MCF 10A (cell line): ENCODE measurements around the gene UBXN2A. TPM values are rescaled to one million over a fixed set of nuclear protein-coding genes. Genes with fewer than 3 reads are reported as not detected.

ENCODE experiments used
- BruUV-seq: library from RNA; stranded (reverse); fragments of 400-500 nt; replicated peaks from 2 replicates; lab custom pipeline; 2021; lab: Mats Ljungman, UMichigan
- CTCF ChIA-PET: fragments of 300-600 bp; sonication (Branson Sonifier 250); formaldehyde crosslinking; extraction: SDS; loops from one replicate; lab custom pipeline; 2021; ENCODE audit warnings: antibody characterized with exemption, inconsistent platforms; lab: Yijun Ruan, JAX
- POLR2A ChIA-PET: fragments of 300-600, 350-650 bp; sonication (Branson Sonifier 250); formaldehyde crosslinking; extraction: SDS; loops from one replicate; lab custom pipeline; 2020; ENCODE audit warnings: antibody characterized with exemption, inconsistent platforms; lab: Yijun Ruan, JAX
- DNase-seq: peaks from one replicate; pipeline ENCODE4 v3.0.0-alpha.2; 2018; ENCODE audit not compliant: unreplicated experiment
- H3K27ac Mint-ChIP-seq: one replicate; pipeline ENCODE4 v1.8.0; 2022; ENCODE audit warnings: mild to moderate bottlenecking, low read depth, mixed read lengths; ENCODE audit not compliant: unreplicated experiment
- H3K27me3 Mint-ChIP-seq: one replicate; pipeline ENCODE4 v1.8.0; 2022; ENCODE audit warnings: mixed read lengths; ENCODE audit not compliant: insufficient read depth, unreplicated experiment
- H3K36me3 Mint-ChIP-seq: one replicate; pipeline ENCODE4 v1.8.0; 2022; ENCODE audit warnings: mild to moderate bottlenecking, moderate library complexity, mixed read lengths; ENCODE audit not compliant: insufficient read depth, unreplicated experiment
- H3K4me1 Mint-ChIP-seq: one replicate; pipeline ENCODE4 v1.8.0; 2022; ENCODE audit warnings: mixed read lengths; ENCODE audit not compliant: insufficient read depth, unreplicated experiment
- H3K4me3 Mint-ChIP-seq: one replicate; pipeline ENCODE4 v1.8.0; 2022; ENCODE audit warnings: mild to moderate bottlenecking, moderate library complexity, mixed read lengths; ENCODE audit not compliant: unreplicated experiment
- H3K9me3 Mint-ChIP-seq: one replicate; pipeline ENCODE4 v1.8.0; 2022; ENCODE audit warnings: mixed read lengths; ENCODE audit not compliant: unreplicated experiment
- CTCF ChIP-seq: fragments of 200-600 bp; IDR thresholded peaks from one replicate; pipeline ENCODE4 v1.8.0; 2022; ENCODE audit warnings: antibody characterized with exemption, mild to moderate bottlenecking; ENCODE audit not compliant: unreplicated experiment
- intact Hi-C: fragments of 100-400 bp; cut with micrococcal nuclease; formaldehyde crosslinking; loops from 2 replicates; pipeline ENCODE4 v1.14.1; 2022
- total RNA-seq: library from RNA; stranded (reverse); gene quantifications from 2 replicates; pipeline ENCODE4 v1.2.3, GENCODE V29; 2022

UBXN2A gene
- total RNA-seq, 1 experiment from 2014 or later: 13.0 TPM

GRCh38 chr2:23918837-23919489 is 21.3 kb upstream of the UBXN2A start:
- Mint-ChIP-seq H3K36me3 (peaks cover 5% of the 10 kb centered on the region), H3K9me3 (no peaks in the 10 kb centered on the region), H3K27ac (no peak overlapping the region), H3K4me1 (peaks cover 31% of the 10 kb centered on the region), H3K27me3 (no peaks in the 10 kb centered on the region), H3K4me3 (no peak overlapping the region)
- ChIA-PET POLR2A (interaction anchor here (0.7 to 3.2 kb wide), 4 partner anchors 7 to 113 kb away, joined by 3 to 15 read pairs (median 4); partner anchors contain the start of gene ATAD2B), CTCF (interaction anchor here (1.1 to 2.1 kb wide), 2 partner anchors 9 to 95 kb away, joined by 3 to 6 read pairs; partner anchors contain the start of gene ATAD2B)
- no peak for DNase-seq
- BruUV-seq: no TSS peak
- no peak for TF ChIP-seq CTCF
- intact Hi-C loops: no loop called here

- intact Hi-C loops: loop anchor here (10.0 kb wide), 1 partner anchor 460 kb away; no protein-coding TSS in a partner anchor
- Mint-ChIP-seq H3K27me3 (no peaks in the 10 kb centered on the region), H3K9me3 (no peaks in the 10 kb centered on the region), H3K4me1 (peaks cover 38% of the 10 kb centered on the region), H3K4me3 (peak overlapping the region; percentile 98), H3K36me3 (peaks cover 11% of the 10 kb centered on the region), H3K27ac (peak overlapping the region; percentile 99)
- TF ChIP-seq CTCF: no peak
- CTCF ChIA-PET: interaction anchor here (0.6 to 5.1 kb wide), 23 partner anchors 10 to 1296 kb away, joined by 3 to 50 read pairs (median 5); partner anchors contain the start of genes SF3B6, TP53I3 and UBXN2A
- POLR2A ChIA-PET: interaction anchor here (0.6 to 6.6 kb wide), 21 partner anchors 7 to 540 kb away, joined by 3 to 150 read pairs (median 10); partner anchors contain the start of genes ITSN2, KLHL29, PFN4 and SF3B6
- no TSS peak for BruUV-seq
- no peak for DNase-seq
These were observed 15.5 kb upstream of the UBXN2A start for GRCh38 chr2:23924589-23925359.

DNA sequence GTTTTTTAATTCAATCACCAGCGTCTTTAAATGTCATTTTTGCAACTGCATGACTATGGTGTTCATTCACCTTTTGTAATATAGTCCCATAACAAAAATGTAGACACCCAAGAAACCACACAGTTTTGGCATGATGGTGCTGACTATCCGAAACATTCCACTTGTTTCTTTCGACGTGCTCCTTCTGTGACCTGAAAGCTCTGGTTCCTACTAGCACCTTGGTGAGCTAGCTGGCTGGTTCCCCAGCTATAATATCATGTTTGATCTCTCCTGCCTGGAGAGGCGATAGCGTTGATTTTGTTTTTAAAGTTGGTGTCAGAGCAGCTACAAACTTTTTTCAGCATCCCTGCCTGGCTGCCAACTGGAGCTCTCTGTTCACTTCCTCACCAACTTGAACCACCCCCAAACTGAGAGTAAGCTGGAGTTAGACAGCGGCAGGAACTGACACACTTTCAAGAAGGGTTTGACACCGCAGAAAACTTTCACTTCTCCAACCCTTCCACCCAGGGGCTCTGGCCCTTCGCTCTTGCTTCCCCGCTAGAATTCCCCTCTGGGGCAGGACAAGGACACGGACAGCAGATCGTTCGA is 14.5 kb upstream of the UBXN2A start:
- ChIA-PET CTCF (interaction anchor here (0.6 to 5.1 kb wide), 33 partner anchors 8 to 803 kb away, joined by 3 to 50 read pairs (median 5); partner anchors contain the start of genes SF3B6, TP53I3, UBXN2A and WDCP), POLR2A (interaction anchor here (0.7 to 6.6 kb wide), 29 partner anchors 8 to 729 kb away, joined by 3 to 150 read pairs (median 7); partner anchors contain the start of genes FAM228B, ITSN2, KLHL29 and SF3B6)
- Mint-ChIP-seq H3K36me3 (peaks cover 18% of the 10 kb centered on the region), H3K9me3 (no peaks in the 10 kb centered on the region), H3K27me3 (no peaks in the 10 kb centered on the region), H3K4me3 (peak overlapping the region; percentile 98), H3K27ac (peak overlapping the region; percentile 99), H3K4me1 (peaks cover 38% of the 10 kb centered on the region)
- TSS peak; percentile 35 for BruUV-seq
- peak; percentile 70 for DNase-seq
- TF ChIP-seq CTCF: no peak
- intact Hi-C loops: loop anchor here (2.0 to 10.0 kb wide), 3 partner anchors 89 to 459 kb away; partner anchors contain the start of gene SF3B6
